HT-29 (cell line): ENCODE measurements around the gene FAM120B. TPM values are rescaled to one million over a fixed set of nuclear protein-coding genes. Genes with fewer than 3 reads are reported as not detected.
"Not testable (repeated sequence)": the region's sequence is repeated elsewhere in the genome, so short reads cannot be mapped to it uniquely, and the experiment has no call there.

Source experiments
- DNase-seq: peaks from one replicate; pipeline ENCODE4 v3.0.0-alpha.2; 2015; ENCODE audit warnings: low spot score
- total RNA-seq: library from RNA; depleted of rRNA; stranded (reverse); fragments of >200 nt; shearing (Covaris generic); gene quantifications from 2 replicates; pipeline ENCODE4 v1.2.3, GENCODE V29; 2014

The FAM120B gene
- total RNA-seq, 1 experiment from 2014 or later, result 6.9 TPM

- no peak for DNase-seq
Observed at GRCh38 chr6:170381562-170381961, 75.0 kb downstream of the FAM120B start.

- no peak for DNase-seq
Observed at GRCh38 chr6:170383466-170384035, 77.0 kb downstream of the FAM120B start.

DNA sequence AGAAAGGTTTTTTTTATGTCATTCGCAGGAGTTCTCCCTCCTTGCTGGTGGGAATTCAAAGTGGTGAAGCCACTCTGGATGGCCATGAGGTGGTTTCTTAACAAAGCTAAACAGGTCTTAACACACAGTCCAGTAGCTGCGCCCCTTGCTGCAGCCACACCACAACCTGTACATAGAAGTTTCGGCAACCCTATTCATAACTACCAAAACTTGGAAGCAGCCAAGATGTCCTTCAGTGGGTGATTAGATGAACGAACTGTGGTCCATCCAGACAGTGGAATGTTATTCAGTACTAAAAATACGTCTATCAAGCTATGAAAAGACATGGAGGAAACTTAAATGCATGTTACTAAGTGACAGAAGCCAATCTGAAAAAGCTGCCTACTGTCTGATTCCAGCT is 78.9 kb downstream of the FAM120B start:
- no peak for DNase-seq

- no peak for DNase-seq
Observed at GRCh38 chr6:170388113-170388512, 81.6 kb downstream of the FAM120B start.

- DNase-seq, result no peak
Observed at GRCh38 chr6:170393033-170393432, 86.5 kb downstream of the FAM120B start.

- no peak for DNase-seq
Observed at GRCh38 chr6:170393807-170394399, 87.3 kb downstream of the FAM120B start.

DNA sequence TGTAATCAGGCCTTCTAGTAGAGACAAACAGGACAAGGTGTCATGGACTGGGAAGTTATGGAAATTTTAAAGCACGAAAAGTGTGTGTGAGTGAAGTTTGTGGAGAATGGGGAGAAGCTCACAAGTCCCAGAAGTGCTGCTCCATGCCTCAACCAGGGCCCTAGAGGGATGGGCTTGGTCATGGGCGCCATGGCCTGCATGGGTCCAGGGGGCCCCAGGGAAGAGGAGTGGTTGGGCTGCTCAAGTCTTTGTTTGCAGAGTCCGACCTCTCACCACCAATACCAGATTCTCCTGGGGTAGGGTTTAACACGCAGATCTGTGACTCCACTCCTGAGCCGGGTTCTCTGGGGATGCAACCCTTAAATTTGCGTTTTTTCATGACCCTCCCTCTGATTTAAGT is 88.4 kb downstream of the FAM120B start:
- no peak for DNase-seq

GRCh38 chr6:170398743-170399369 is 92.3 kb downstream of the FAM120B start:
- DNase-seq, result not testable (repeated sequence)

DNA sequence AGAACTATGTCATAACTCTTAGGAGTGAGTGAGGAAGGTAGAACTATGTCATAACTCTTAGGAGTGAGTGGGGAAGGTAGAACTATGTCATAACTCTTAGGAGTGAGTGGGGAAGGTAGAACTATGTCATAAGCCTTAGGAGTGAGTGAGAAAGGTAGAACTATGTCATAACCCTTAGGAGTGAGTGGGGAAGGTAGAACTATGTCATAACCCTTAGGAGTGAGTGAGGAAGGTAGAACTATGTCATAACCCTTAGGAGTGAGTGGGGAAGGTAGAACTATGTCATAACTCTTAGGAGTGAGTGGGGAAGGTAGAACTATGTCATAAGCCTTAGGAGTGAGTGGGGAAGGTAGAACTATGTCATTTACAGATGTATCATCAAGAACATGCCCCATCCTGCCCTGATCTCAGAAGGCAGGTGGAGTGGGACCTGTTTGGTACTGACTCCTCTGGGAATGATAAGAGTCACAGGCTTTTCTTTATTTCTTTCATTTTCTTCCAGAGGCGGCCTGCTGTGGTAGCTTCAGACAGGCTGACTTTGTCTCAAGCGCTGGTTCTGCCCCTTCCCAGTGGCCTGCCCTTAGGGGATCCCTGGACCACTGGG is 93.5 kb downstream of the FAM120B start:
- DNase-seq, result not testable (repeated sequence)

- DNase-seq, result no peak
Observed at GRCh38 chr6:170402318-170403040, 95.9 kb downstream of the FAM120B start.

DNA sequence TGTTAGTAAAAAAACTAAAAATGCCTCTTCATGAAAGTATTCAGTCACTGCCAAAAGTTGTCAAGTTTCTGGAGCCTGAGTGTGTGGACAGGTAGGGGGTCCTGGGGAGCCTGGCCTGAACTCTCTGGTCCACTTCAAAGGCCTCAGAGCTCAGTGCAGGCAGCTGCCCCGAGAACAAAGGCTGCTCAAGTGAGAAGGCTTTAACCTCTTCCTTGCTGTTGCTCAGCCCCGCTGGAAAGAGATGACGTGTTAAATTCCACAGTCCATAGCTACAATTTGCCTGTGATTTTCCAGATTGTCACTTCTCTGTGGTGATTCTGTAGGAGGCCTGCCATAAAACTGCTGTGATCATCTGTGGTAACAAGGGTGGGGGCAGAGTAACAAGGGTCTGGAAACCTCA is 96.9 kb downstream of the FAM120B start:
- no peak for DNase-seq

GRCh38 chr6:170404036-170404435 is 97.5 kb downstream of the FAM120B start:
- DNase-seq, result no peak

- no peak for DNase-seq
Observed at GRCh38 chr6:170404697-170405096, 98.1 kb downstream of the FAM120B start.

GRCh38 chr6:170405311-170405975 is 98.9 kb downstream of the FAM120B start:
- no peak for DNase-seq

- no peak for DNase-seq
Observed at GRCh38 chr6:170407200-170407599, 100.6 kb downstream of the FAM120B start.

DNA sequence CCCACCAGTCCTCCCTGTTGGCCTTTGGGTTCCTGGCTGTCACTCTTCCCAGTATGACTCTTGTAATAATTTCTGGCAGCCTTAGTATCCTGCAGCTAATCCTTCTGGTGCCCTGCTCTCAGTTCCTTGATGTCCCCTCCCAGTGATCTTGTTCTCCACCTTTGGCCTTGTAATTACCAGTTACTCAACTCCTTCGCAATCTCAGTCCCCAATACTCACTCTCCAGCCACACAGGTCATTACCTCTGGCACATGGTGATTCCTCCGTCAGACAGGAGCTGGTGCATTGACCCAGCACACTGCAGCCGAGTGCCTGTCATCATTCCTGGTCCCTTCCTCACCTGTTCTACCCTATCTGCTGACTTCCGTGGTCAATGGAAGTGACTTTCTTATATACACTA is 101.4 kb downstream of the FAM120B start:
- no peak for DNase-seq

GRCh38 chr6:170409746-170410145 is 103.2 kb downstream of the FAM120B start:
- DNase-seq, result not testable (repeated sequence)

GRCh38 chr6:170410241-170410640 is 103.7 kb downstream of the FAM120B start:
- no peak for DNase-seq

DNA sequence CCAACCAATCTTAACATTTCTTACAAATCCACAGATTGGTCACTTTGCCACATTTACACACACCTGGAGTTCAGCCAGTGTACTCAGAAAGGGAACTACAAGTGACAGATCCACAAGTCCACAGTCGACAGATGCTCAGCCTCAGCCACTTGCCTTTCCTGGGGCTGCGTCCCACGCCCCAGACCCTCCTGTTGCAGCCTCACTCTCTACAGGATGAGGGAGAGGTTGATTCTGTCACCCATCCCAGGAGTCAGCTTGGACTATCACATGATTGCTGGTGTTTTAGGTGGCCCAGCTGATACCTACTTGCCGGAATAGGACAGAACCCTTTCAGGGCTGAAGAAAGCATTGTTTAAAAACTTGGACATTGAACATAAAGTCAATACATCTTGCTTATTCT is 108.8 kb downstream of the FAM120B start:
- no peak for DNase-seq

DNA sequence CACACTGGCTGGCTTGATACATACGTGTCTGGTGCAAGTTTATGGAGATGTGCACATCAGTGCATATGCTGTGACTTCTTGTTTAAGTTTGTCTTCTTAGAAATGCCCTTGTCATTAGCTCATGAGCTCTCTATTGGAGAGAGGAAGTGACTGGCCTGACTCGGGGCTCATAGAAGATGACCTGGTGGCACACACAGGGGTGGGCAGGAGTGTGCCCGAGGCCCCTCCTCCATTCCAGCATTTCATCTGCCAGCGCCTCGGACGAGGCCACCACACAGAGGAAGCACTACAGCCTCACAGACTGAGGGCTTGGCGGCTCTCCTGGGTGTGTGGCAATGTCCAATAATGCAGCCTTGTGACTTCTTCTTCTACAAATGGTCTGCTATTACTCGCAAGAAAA is 109.7 kb downstream of the FAM120B start:
- DNase-seq, result no peak

- no peak for DNase-seq
Observed at GRCh38 chr6:170416959-170417606, 110.5 kb downstream of the FAM120B start.
